ENCODE results near the gene NDUFB11. TPM values are rescaled to one million over a fixed set of nuclear protein-coding genes. Genes with fewer than 3 reads are reported as not detected.
A peak's percentile ranks its signal among the peaks of the same experiment; 100 is the strongest.

Gene NDUFB11
- total and polyA plus RNA-seq, 12 donors = 149 to 217 (median 172) TPM

- H3K4me3 ChIP-seq = no peak overlapping the region
Measured at GRCh38 chrX:47181301-47181700, 36.8 kb upstream of the NDUFB11 start.

DNA sequence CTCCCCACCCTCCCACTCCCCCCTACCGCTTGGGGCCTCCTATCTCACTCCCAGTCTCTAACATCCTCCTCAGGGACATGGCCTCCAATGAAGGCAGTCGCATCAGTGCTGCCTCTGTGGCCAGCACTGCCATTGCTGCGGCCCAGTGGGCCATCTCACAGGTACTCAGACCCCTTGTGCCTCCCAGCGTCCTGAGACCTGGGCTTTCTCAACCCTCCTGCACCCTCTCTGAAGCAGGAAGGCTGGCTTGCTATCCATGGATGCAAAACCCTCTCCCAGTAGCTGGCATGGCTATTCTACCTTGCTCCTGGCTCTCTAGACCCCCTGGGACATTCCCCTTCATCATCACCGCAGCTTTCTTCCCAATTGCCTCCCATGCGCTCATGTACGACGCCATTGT is 35.8 kb upstream of the NDUFB11 start:
- Histone ChIP-seq H3K4me1 (no peaks in the 10 kb centered on the region), H3K4me3 (no peak overlapping the region), H3K27ac (no peak overlapping the region), H3K27me3 (peaks cover 0 to 78% (median 0%) of the 10 kb centered on the region in 7 donors), H3K9me3 (no peaks in the 10 kb centered on the region), H3K36me3 (peaks cover 0 to 99% (median 9%) of the 10 kb centered on the region in 9 donors)
- ATAC-seq = no peak
- TF ChIP-seq CTCF (IDR thresholded peaks at IDR 0.05) = no peak
- intact Hi-C loops (cut with DNase I) = no loop called here
- WGBS, 2 donors = 91 to 92% methylated on average over 8 of the region's 8 CpGs
- no peak for DNase-seq

More at GRCh38 chrX:47181301-47181700, 36.8 kb upstream of the NDUFB11 start:
- no peak for TF ChIP-seq CTCF (IDR thresholded peaks at IDR 0.05)
- H3K27ac ChIP-seq = no peak overlapping the region
- intact Hi-C loops (cut with DNase I) = no loop called here
- H3K9me3 ChIP-seq = no peaks in the 10 kb centered on the region
- DNase-seq (no peak), ATAC-seq (no peak)
- no peaks in the 10 kb centered on the region for H3K4me1 ChIP-seq
- H3K27me3 ChIP-seq = peaks cover 0 to 78% (median 0%) of the 10 kb centered on the region in 7 donors
- WGBS, 2 donors = 94 to 97% methylated on average over 10 of the region's 10 CpGs
- H3K36me3 ChIP-seq = peaks cover 0 to 99% (median 9%) of the 10 kb centered on the region in 9 donors

DNA sequence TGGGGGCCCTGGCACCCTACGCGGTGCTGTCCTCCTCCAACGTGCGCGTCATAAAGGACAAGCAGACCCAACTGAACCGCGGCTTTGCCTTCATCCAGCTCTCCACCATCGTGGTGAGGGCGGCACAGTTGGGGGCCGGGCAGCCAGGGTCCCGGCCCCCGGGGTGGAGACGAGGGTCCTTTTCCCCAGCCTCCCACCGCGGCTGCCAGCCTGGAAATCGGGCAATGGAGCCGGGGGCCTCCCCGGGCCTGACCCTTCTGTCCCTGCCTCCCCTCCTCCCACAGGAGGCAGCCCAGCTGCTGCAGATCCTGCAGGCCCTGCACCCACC is 35.4 kb upstream of the NDUFB11 start:
- peak in 1 of 8 donors; percentile 3 for ATAC-seq
- H3K27ac ChIP-seq = peak overlapping the region in 7 of 10 donors; percentile 10 to 62 (median 47)
- H3K9me3 ChIP-seq = no peaks in the 10 kb centered on the region
- WGBS, 2 donors = 88 to 93% methylated on average over 8 to 18 of the region's 18 CpGs
- intact Hi-C loops (cut with DNase I) = no loop called here
- H3K4me1 ChIP-seq = no peaks in the 10 kb centered on the region
- no peak for TF ChIP-seq CTCF (IDR thresholded peaks at IDR 0.05)
- no peak overlapping the region for H3K4me3 ChIP-seq
- H3K27me3 ChIP-seq = peaks cover 0 to 80% (median 0%) of the 10 kb centered on the region in 7 donors
- H3K36me3 ChIP-seq = peaks cover 0 to 99% (median 9%) of the 10 kb centered on the region in 9 donors
- DNase-seq = no peak

DNA sequence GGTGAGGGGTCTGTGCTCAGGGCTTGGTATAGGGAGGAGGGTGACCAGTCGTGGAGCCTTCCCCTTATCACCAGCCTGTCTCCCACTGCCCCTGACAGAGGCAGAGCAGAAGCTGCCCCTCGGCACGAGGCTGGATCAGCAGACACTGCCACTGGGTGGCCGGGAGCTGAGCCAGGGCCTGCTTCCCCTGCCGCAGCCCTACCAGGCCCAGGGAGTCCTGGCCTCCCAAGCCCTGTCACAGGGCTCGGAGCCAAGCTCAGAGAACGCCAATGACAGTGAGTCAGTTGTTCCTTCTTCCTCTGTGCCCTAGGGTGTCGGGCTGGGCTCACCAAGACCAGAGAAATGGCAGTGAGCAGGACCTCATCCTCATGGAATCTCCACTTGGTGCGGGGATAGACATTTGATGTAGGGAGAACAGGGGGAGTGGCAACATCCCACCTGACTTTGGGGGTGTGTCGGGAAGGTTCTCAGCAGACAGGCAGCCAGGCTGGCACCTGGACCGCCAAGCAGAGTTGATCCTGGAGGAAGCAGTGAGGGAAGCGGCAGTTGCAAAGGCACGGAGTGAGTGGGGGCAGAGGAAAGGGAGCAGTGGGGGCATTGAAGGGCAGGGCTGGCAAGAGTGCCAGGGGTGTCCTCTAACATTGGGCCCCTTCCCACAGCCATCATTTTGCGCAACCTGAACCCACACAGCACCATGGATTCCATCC is 34.9 kb upstream of the NDUFB11 start:
- intact Hi-C loops (cut with DNase I) = no loop called here
- Histone ChIP-seq H3K36me3 (peaks cover 0 to 98% (median 9%) of the 10 kb centered on the region in 9 donors), H3K4me3 (no peak overlapping the region), H3K9me3 (no peaks in the 10 kb centered on the region), H3K27me3 (peaks cover 0 to 84% (median 0%) of the 10 kb centered on the region in 7 donors), H3K4me1 (no peaks in the 10 kb centered on the region), H3K27ac (peak overlapping the region in 7 of 10 donors; percentile 10 to 62 (median 50))
- peak in 1 of 9 donors; percentile 12 for TF ChIP-seq CTCF (IDR thresholded peaks at IDR 0.05)
- peak; percentile 48 to 61 for DNase-seq
- ATAC-seq = peak; percentile 67 to 93 (median 86)
- WGBS, 2 donors = 41 to 61% methylated on average over 11 to 14 of the region's 14 CpGs

All from heart right ventricle (tissue), 16 donors.